Large intestine (tissue), 3 donors: Measurements from ENCODE around the gene BCL10. TPM values are rescaled to one million over a fixed set of nuclear protein-coding genes. Genes with fewer than 3 reads are reported as not detected.

Source experiments
- DNase-seq, 2 donors: peaks; one replicate each; pipeline versions ENCODE4 v3.0.0 to v3.0.0-alpha.2; 2013
- H3K27ac ChIP-seq: one replicate; pipeline ENCODE4 v1.5.1; 2013; ENCODE audit warnings: low read length
- H3K27me3 ChIP-seq: 2 replicates; pipeline ENCODE4 v1.6.1; 2013; ENCODE audit warnings: low read length; ENCODE audit not compliant: control insufficient read depth, insufficient read depth
- H3K36me3 ChIP-seq: 2 replicates; pipeline ENCODE4 v1.6.1; 2013; ENCODE audit warnings: low read length; ENCODE audit not compliant: control insufficient read depth, insufficient read depth
- H3K4me1 ChIP-seq: one replicate; pipeline ENCODE4 v1.6.1; 2013; ENCODE audit warnings: low read length; ENCODE audit not compliant: control insufficient read depth, insufficient read depth
- H3K4me3 ChIP-seq: one replicate; pipeline ENCODE4 v1.5.1; 2013; ENCODE audit warnings: low read length
- H3K9me3 ChIP-seq: one replicate; pipeline ENCODE4 v1.6.1; 2013; ENCODE audit warnings: mild to moderate bottlenecking, low read depth, low read length, moderate library complexity; ENCODE audit not compliant: control insufficient read depth
- WGBS: methylation state at CpG from one replicate; pipeline ENCODE4 v1.1.5; 2013; ENCODE audit warnings: low lambda C conversion rate; ENCODE audit not compliant: insufficient coverage; 5-methylcytosine and 5-hydroxymethylcytosine counted together
- polyA plus RNA-seq: library from polyadenylated mRNA; unstranded; fragments of 120-200 nt; gene quantifications from one replicate; pipeline ENCODE4 v1.2.1, GENCODE V29; 2013

BCL10 gene
- polyA plus RNA-seq, 1 donor, result 27.0 TPM

- Histone ChIP-seq H3K4me1 (peaks cover 4% of the 10 kb centered on the region), H3K27me3 (no peaks in the 10 kb centered on the region), H3K9me3 (no peaks in the 10 kb centered on the region), H3K36me3 (no peaks in the 10 kb centered on the region), H3K4me3 (no peak overlapping the region), H3K27ac (no peak overlapping the region)
- DNase-seq, result peak in 1 of 2 donors; percentile 29
- WGBS, result no CpG with 5 or more reads among the region's 11 CpGs
Observed at GRCh38 chr1:85283475-85284199, 7.2 kb upstream of the BCL10 start.

- Histone ChIP-seq H3K27me3 (no peaks in the 10 kb centered on the region), H3K4me1 (peaks cover 4% of the 10 kb centered on the region), H3K9me3 (no peaks in the 10 kb centered on the region), H3K4me3 (no peak overlapping the region), H3K27ac (no peak overlapping the region), H3K36me3 (no peaks in the 10 kb centered on the region)
- WGBS, result no CpG with 5 or more reads among the region's 1 CpG
- no peak for DNase-seq
Observed at GRCh38 chr1:85282424-85282823, 6.0 kb upstream of the BCL10 start.

- no peak overlapping the region for H3K4me3 ChIP-seq
- no peak overlapping the region for H3K27ac ChIP-seq
- no peak for DNase-seq
- H3K4me1 ChIP-seq, result peaks cover 4% of the 10 kb centered on the region
- no peaks in the 10 kb centered on the region for H3K27me3 ChIP-seq
- H3K9me3 ChIP-seq, result no peaks in the 10 kb centered on the region
- WGBS, result no CpG with 5 or more reads among the region's 4 CpGs
- no peaks in the 10 kb centered on the region for H3K36me3 ChIP-seq
Observed at GRCh38 chr1:85280636-85281035, 4.2 kb upstream of the BCL10 start.

- Histone ChIP-seq H3K9me3 (no peaks in the 10 kb centered on the region), H3K36me3 (no peaks in the 10 kb centered on the region), H3K27ac (peak overlapping the region; percentile 45), H3K4me1 (peaks cover 6% of the 10 kb centered on the region), H3K4me3 (no peak overlapping the region), H3K27me3 (no peaks in the 10 kb centered on the region)
- WGBS, result no CpG with 5 or more reads among the region's 10 CpGs
- DNase-seq, result no peak
Observed at GRCh38 chr1:85279458-85280080, 3.1 kb upstream of the BCL10 start.

- no peaks in the 10 kb centered on the region for H3K36me3 ChIP-seq
- H3K27ac ChIP-seq, result peak overlapping the region; percentile 45
- DNase-seq, result peak; percentile 87 to 93
- no peaks in the 10 kb centered on the region for H3K9me3 ChIP-seq
- no peaks in the 10 kb centered on the region for H3K27me3 ChIP-seq
- peaks cover 13% of the 10 kb centered on the region for H3K4me1 ChIP-seq
- WGBS, result no CpG with 5 or more reads among the region's 2 CpGs
- no peak overlapping the region for H3K4me3 ChIP-seq
Observed at GRCh38 chr1:85278853-85279314, 2.5 kb upstream of the BCL10 start.

GRCh38 chr1:85277802-85278201, 1.4 kb upstream of the BCL10 start:
- H3K4me1 ChIP-seq, result peaks cover 19% of the 10 kb centered on the region

GRCh38 chr1:85276978-85277639, 677 bp upstream of the BCL10 start:
- H3K9me3 ChIP-seq, result no peaks in the 10 kb centered on the region
- no peaks in the 10 kb centered on the region for H3K27me3 ChIP-seq
- WGBS, result 0% methylated on average over 1 of the region's 11 CpGs
- H3K27ac ChIP-seq, result peak overlapping the region; percentile 91
- H3K4me3 ChIP-seq, result peak overlapping the region; percentile 90
- peaks cover 21% of the 10 kb centered on the region for H3K4me1 ChIP-seq
- DNase-seq, result no peak
- H3K36me3 ChIP-seq, result peaks cover 7% of the 10 kb centered on the region

More at GRCh38 chr1:85277802-85278201, 1.4 kb upstream of the BCL10 start:
- no peak overlapping the region for H3K27ac ChIP-seq
- no peak overlapping the region for H3K4me3 ChIP-seq
- DNase-seq, result no peak
- no peaks in the 10 kb centered on the region for H3K27me3 ChIP-seq
- H3K36me3 ChIP-seq, result peaks cover 3% of the 10 kb centered on the region
- H3K9me3 ChIP-seq, result no peaks in the 10 kb centered on the region
- WGBS, result 94% methylated on average over 4 of the region's 4 CpGs

- no peaks in the 10 kb centered on the region for H3K27me3 ChIP-seq
- no CpG with 5 or more reads among the region's 13 CpGs for WGBS
- peak in 1 of 2 donors; percentile 66 for DNase-seq
- H3K4me1 ChIP-seq, result peaks cover 33% of the 10 kb centered on the region
- H3K36me3 ChIP-seq, result peaks cover 10% of the 10 kb centered on the region
- peak overlapping the region; percentile 90 for H3K4me3 ChIP-seq
- H3K9me3 ChIP-seq, result no peaks in the 10 kb centered on the region
- peak overlapping the region; percentile 91 for H3K27ac ChIP-seq
Observed at GRCh38 chr1:85275701-85276214, 674 bp downstream of the BCL10 start.

GRCh38 chr1:85274969-85275453, 1.4 kb downstream of the BCL10 start:
- Histone ChIP-seq H3K27me3 (no peaks in the 10 kb centered on the region), H3K9me3 (no peaks in the 10 kb centered on the region), H3K4me1 (peaks cover 39% of the 10 kb centered on the region), H3K27ac (peak overlapping the region; percentile 91), H3K4me3 (peak overlapping the region; percentile 90), H3K36me3 (peaks cover 15% of the 10 kb centered on the region)
- peak; percentile 84 to 92 for DNase-seq
- WGBS, result 20% methylated on average over 1 of the region's 1 CpG

- Histone ChIP-seq H3K9me3 (no peaks in the 10 kb centered on the region), H3K27me3 (no peaks in the 10 kb centered on the region), H3K4me1 (peaks cover 45% of the 10 kb centered on the region), H3K4me3 (no peak overlapping the region), H3K36me3 (peaks cover 25% of the 10 kb centered on the region), H3K27ac (peak overlapping the region; percentile 91)
- DNase-seq, result no peak
Observed at GRCh38 chr1:85273397-85273796, 3.0 kb downstream of the BCL10 start.
